ENCODE results near the gene LHB. TPM values are rescaled to one million over a fixed set of nuclear protein-coding genes. Genes with fewer than 3 reads are reported as not detected.
"Not testable (repeated sequence)": the region's sequence is repeated elsewhere in the genome, so short reads cannot be mapped to it uniquely, and the experiment has no call there.

The LHB gene
- total RNA-seq, 3 donors from 2014 or later, result not detected

DNA sequence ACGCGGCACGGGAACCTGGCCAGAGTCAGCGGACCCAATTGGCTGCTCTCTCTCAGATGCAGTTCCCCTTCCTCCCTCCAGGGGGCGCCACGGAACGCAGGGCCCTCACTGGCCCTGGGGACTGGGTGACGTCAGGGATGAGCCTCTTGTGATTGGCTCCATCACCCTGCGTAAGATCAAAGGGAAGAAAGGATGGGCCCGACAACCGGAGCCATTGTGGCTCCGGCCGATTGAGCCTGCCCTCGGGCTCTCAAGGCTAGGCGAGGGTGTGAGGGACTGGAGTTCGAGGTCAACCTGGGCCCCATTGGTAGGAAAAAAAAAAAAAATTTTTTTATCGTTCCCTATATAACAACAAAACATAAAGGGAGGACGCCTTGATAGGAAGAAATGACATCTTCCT is 19.9 kb upstream of the LHB start, which contains the start of gene CGB1:
Gene CGB1, minus strand, starts transcription at position 81 of the 400 bp plus-strand sequence. CDS start 184 bp downstream, outside the sequence.
- H3K27me3 ChIP-seq; DNase-seq (ENCODE audit: low spot score in 2 of 2); H3K27ac ChIP-seq; H3K36me3 ChIP-seq; H3K9me3 ChIP-seq; H3K4me1 ChIP-seq; intact Hi-C loops (cut with DNase I; ENCODE audit: low total_unique reads); H3K4me3 ChIP-seq: not testable (repeated sequence)

DNA sequence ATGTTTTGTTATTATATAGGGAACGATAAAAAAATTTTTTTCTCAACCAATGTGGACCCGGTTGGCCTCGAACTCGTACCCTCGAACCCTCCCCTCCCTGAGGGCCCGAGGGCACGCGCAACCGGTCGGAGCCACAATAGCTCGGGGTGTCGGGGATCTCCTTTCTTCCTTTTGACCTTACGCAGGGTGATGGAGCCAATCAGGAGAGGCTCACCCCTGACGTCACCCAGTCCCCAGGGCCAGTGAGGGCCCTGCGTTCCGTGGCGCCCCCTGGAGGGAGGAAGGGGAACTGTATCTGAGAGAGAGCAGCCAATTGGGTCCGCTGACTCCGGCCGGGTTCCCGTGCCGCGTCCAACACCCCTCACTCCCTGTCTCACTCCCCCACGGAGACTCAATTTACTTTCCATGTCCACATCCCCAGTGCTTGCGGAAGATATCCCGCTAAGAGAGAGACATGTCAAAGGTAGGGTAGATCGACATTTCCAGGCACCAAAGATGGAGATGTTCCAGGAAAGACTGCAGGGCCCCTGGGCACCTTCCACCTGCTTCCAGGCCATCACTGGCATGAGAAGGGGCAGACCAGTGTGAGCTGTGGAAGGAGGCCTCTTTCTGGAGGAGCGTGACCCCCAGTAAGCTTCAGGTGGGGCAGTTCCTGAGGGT is 14.9 kb upstream of the LHB start, which contains the start of gene CGB2:
Gene CGB2, plus strand, starts transcription at position 249 of the 660 bp plus-strand sequence. Its CDS starts 206 bp downstream, at position 455.
- H3K27me3 ChIP-seq; H3K36me3 ChIP-seq; intact Hi-C loops (cut with DNase I; ENCODE audit: low total_unique reads); H3K9me3 ChIP-seq; H3K4me1 ChIP-seq; DNase-seq (ENCODE audit: low spot score in 2 of 2); H3K4me3 ChIP-seq; H3K27ac ChIP-seq: not testable (repeated sequence)

DNA sequence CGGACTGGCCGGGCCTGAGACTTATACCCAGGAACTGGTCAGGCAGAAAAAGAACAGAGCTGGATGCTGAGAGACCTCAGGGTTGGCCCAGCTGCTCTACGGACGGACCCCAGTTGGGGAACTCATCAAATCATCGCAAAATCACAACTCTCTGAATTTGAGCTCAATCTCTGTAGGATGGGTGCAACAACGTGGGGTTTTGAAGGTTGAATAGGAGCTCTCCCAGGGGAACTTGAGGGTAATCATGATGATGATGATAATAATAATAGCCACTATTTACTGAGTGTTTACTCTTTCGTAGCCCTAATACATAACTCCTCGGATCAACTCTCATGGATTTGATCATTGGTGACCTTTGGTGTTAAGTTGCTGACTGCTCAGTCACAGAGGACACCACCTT is 13.4 kb upstream of the LHB start:
- H3K36me3 ChIP-seq; H3K4me3 ChIP-seq; DNase-seq (ENCODE audit: low spot score in 2 of 2); H3K27me3 ChIP-seq; H3K27ac ChIP-seq; intact Hi-C loops (cut with DNase I; ENCODE audit: low total_unique reads); H3K4me1 ChIP-seq; H3K9me3 ChIP-seq: not testable (repeated sequence)

DNA sequence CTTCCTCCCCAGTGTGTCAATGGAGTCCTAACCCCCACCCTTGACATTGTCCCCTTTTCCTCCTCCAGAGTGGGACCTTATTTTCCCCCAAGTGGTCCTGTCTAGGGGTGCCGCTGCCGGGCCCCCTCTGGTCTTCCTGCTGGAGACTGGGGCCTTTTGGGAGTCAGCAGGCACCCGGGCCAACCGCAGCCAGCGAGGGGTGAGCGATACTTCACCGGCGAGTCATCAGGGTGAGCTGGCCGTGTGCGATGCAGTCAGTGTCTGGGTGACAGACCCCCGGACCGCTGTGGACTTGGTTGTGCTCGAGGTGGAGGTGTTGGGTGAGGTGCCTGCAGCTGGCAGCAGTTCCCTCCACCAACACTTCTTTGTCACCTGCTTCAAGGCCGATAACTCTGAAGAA is 12.9 kb upstream of the LHB start:
- intact Hi-C loops (cut with DNase I; ENCODE audit: low total_unique reads); H3K4me3 ChIP-seq; DNase-seq (ENCODE audit: low spot score in 2 of 2); H3K4me1 ChIP-seq; H3K27me3 ChIP-seq; H3K9me3 ChIP-seq; H3K27ac ChIP-seq; H3K36me3 ChIP-seq: not testable (repeated sequence)

DNA sequence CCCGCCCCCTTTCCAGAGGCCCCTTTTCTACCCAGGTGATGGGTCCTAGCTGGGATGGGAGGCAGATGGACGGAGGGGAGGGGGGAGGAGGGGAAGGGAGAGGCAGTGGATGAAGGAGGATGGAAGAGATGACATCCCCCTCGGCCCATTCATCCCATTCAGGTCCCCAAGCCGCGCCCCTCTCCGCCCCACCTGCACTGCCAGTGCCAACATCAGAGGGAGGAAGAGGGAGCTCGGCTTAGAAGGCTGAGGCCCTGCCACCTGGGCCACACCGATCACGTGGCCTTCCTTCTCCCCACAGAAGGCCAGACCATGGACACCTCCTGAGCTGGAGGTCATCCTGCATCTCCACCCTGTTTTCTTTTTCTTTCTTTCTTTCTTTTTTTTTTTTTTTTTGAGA is 11.8 kb upstream of the LHB start:
- intact Hi-C loops (cut with DNase I; ENCODE audit: low total_unique reads); H3K27ac ChIP-seq; H3K4me3 ChIP-seq: not testable (repeated sequence)

DNA sequence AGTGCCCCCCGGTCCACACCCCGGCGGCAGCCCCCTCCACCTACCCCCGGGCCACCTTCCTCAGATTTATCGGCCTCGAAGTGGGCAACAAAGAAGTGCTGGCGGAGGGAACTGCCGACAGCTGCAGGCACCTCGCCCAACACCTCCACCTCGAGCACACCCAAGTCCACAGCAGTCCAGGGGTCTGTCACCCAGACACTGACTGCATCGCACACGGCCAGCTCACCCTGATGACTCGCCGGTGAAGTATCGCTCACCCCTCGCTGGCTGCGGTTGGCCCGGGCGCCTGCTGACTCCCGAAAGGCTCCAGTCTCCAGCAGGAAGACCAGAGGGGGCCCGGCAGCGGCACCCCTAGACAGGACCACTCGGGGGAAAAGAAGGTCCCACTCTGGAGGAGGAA is 8.7 kb upstream of the LHB start:
- H3K9me3 ChIP-seq; DNase-seq (ENCODE audit: low spot score in 2 of 2); intact Hi-C loops (cut with DNase I; ENCODE audit: low total_unique reads); H3K27ac ChIP-seq; H3K36me3 ChIP-seq; H3K4me1 ChIP-seq; H3K4me3 ChIP-seq; H3K27me3 ChIP-seq: not testable (repeated sequence)

More for the DNA sequence above, 11.8 kb upstream of the LHB start:
- DNase-seq (ENCODE audit: low spot score in 2 of 2); H3K36me3 ChIP-seq; H3K9me3 ChIP-seq; H3K4me1 ChIP-seq; H3K27me3 ChIP-seq: not testable (repeated sequence)

DNA sequence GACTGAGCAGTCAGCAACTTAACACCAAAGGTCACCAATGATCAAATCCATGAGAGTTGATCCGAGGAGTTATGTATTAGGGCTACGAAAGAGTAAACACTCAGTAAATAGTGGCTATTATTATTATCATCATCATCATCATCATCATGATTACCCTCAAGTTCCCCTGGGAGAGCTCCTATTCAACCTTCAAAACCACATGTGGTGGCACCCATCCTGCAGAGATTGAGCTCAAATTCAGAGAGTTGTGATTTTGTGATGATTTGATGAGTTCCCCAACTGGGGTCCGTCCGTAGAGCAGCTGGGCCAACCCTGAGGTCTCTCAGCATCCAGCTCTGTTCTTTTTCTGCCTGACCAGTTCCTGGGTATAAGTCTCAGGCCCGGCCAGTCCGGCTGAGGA is 8.2 kb upstream of the LHB start:
- H3K4me3 ChIP-seq; H3K27ac ChIP-seq; DNase-seq (ENCODE audit: low spot score in 2 of 2); H3K4me1 ChIP-seq; intact Hi-C loops (cut with DNase I; ENCODE audit: low total_unique reads); H3K36me3 ChIP-seq; H3K9me3 ChIP-seq; H3K27me3 ChIP-seq: not testable (repeated sequence)

DNA sequence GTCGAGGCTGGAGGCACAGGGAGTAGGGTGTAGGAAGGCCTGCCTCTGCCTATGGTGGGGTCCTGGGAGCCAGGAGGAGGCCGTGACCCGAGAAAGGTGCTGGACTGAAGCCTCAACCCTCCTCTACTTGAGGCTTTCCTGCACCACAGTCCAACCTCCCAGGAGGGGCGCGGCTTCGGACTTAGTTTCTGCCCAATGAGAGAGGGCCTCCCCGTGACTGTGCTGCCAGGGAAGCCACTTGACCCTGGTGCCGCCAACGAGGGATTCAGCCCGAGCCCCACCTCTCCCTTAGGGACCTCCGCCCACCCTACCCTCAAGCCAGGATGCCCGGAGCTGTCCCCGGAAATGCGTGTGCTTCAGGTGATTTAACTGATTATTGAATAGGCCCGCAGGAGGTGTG is 7.3 kb upstream of the LHB start, which contains the start of gene CGB3:
Gene CGB3, minus strand, starts transcription at position 101 of the 400 bp plus-strand sequence. CDS start 362 bp downstream, outside the sequence.
- DNase-seq (ENCODE audit: low spot score in 2 of 2); intact Hi-C loops (cut with DNase I; ENCODE audit: low total_unique reads); H3K4me3 ChIP-seq; H3K27ac ChIP-seq; H3K4me1 ChIP-seq; H3K9me3 ChIP-seq; H3K36me3 ChIP-seq; H3K27me3 ChIP-seq: not testable (repeated sequence)

DNA sequence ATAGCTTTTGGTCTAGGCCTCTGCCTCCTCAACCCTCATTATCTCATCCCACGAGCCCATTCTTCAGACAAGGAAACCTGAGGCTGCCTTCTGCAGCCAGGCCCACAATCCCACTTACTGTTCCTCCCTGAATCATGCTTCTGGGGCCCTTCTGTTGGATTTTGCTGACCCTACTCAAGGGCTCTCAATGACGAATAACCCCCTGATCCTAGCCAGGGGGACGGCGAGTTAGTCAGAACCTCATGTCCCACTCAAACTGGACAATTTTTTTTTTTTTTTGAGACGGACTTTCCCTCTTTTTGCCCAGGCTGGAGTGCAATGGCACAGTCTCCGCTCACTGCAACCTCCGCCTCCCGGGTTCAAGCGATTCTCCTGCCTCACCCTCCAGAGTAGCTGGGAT is 5.2 kb upstream of the LHB start:
- H3K36me3 ChIP-seq, result no peaks in the 10 kb centered on the region
- TF ChIP-seq, protein P1, sequence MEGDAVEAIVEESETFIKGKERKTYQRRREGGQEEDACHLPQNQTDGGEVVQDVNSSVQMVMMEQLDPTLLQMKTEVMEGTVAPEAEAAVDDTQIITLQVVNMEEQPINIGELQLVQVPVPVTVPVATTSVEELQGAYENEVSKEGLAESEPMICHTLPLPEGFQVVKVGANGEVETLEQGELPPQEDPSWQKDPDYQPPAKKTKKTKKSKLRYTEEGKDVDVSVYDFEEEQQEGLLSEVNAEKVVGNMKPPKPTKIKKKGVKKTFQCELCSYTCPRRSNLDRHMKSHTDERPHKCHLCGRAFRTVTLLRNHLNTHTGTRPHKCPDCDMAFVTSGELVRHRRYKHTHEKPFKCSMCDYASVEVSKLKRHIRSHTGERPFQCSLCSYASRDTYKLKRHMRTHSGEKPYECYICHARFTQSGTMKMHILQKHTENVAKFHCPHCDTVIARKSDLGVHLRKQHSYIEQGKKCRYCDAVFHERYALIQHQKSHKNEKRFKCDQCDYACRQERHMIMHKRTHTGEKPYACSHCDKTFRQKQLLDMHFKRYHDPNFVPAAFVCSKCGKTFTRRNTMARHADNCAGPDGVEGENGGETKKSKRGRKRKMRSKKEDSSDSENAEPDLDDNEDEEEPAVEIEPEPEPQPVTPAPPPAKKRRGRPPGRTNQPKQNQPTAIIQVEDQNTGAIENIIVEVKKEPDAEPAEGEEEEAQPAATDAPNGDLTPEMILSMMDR (IDR thresholded peaks at IDR 0.05), result no peak
- TF ChIP-seq POLR2AphosphoS5 (IDR thresholded peaks at IDR 0.05), result no peak
- no peak for TF ChIP-seq POLR2A (IDR thresholded peaks at IDR 0.05)
- intact Hi-C loops (cut with DNase I; ENCODE audit: low total_unique reads), result no loop called here

More for the DNA sequence above, 5.2 kb upstream of the LHB start:
- Histone ChIP-seq H3K4me1 (peaks cover 0 to 6% of the 10 kb centered on the region in 2 donors), H3K9me3 (no peaks in the 10 kb centered on the region), H3K27ac (no peak overlapping the region), H3K27me3 (no peaks in the 10 kb centered on the region), H3K4me3 (no peak overlapping the region)
- no peak for DNase-seq (ENCODE audit: low spot score in 2 of 2)

Data from breast epithelium (tissue), 4 donors.